Prostate gland (tissue), 2 donors: ENCODE data around the gene DST. TPM values are rescaled to one million over a fixed set of nuclear protein-coding genes. Genes with fewer than 3 reads are reported as not detected.
"Not testable (repeated sequence)": the region's sequence is repeated elsewhere in the genome, so short reads cannot be mapped to it uniquely, and the experiment has no call there.

Source experiments
- DNase-seq: peaks from one replicate; pipeline ENCODE4 v3.0.0-alpha.2; 2019; ENCODE audit warnings: low spot score
- H3K27ac ChIP-seq, 2 donors: fragments of 200-600 bp; sonication (generic); 2 replicates each; pipeline ENCODE4 v1.5.1; 2017 to 2019
- H3K27me3 ChIP-seq: fragments of 200-600 bp; sonication (generic); replicated peaks from 2 replicates; pipeline ENCODE4 v1.5.1; 2019; ENCODE audit not compliant: insufficient read depth
- H3K36me3 ChIP-seq, 2 donors: fragments of 200-600 bp; sonication (generic); 1 replicate in 1 of 2; 2 replicates in 1 of 2; pipeline versions ENCODE4 v1.5.1 to v1.8.1; 2017 to 2019
- H3K4me1 ChIP-seq: fragments of 200-600 bp; sonication (generic); replicated peaks from 2 replicates; pipeline ENCODE4 v1.5.1; 2019
- H3K4me3 ChIP-seq, 2 donors: fragments of 200-600 bp; sonication (generic); 2 replicates each; pipeline ENCODE4 v1.5.1; 2017 to 2019
- H3K9me3 ChIP-seq: fragments of 200-600 bp; sonication (generic); 2 replicates; pipeline ENCODE4 v1.5.1; 2017
- CTCF ChIP-seq, 4 experiments: fragments of 200-600 bp in 2 of 4; fragments of 450-650 bp in 2 of 4; sonication (generic) in 2 of 4; IDR thresholded peaks; 1 replicate in 3 of 4; 2 replicates in 1 of 4; pipeline ENCODE4 v1.5.1; 2016 to 2019; ENCODE audit warnings: antibody characterized with exemption in 4 of 4, mild to moderate bottlenecking in 2 of 4, moderate library complexity in 2 of 4
- POLR2A ChIP-seq: fragments of 450-650 bp; IDR thresholded peaks from one replicate; pipeline ENCODE4 v1.6.1; 2016; ENCODE audit warnings: antibody characterized with exemption, mild to moderate bottlenecking
- POLR2AphosphoS5 ChIP-seq: sonication (generic); formaldehyde crosslinking; IDR thresholded peaks from one replicate; pipeline ENCODE4 v1.6.1; 2017; ENCODE audit warnings: antibody characterized with exemption
- WGBS: methylation state at CpG from one replicate; pipeline ENCODE4 v1.1.5; 2018; 5-methylcytosine and 5-hydroxymethylcytosine counted together
- intact Hi-C: fragments of 100-400 bp; cut with DNase I; formaldehyde crosslinking; loops from one replicate; pipeline ENCODE4 v1.14.2; 2022
- total RNA-seq, 2 donors: library from RNA; depleted of rRNA; stranded (reverse); fragments of >200 nt; gene quantifications; one replicate each; pipeline ENCODE4 v1.1.0, GENCODE V29; 2016

DST gene
- total RNA-seq, 2 donors from 2014 or later: 131 to 242 TPM

GRCh38 chr6:56667336-56667735 is 24.6 kb upstream of the DST start:
- DNase-seq: no peak
- Histone ChIP-seq H3K36me3 (no peaks in the 10 kb centered on the region), H3K27me3 (no peaks in the 10 kb centered on the region), H3K4me3 (no peak overlapping the region), H3K27ac (no peak overlapping the region), H3K9me3 (no peaks in the 10 kb centered on the region), H3K4me1 (no peaks in the 10 kb centered on the region)
- WGBS: 38% methylated on average over 3 of the region's 3 CpGs
- intact Hi-C loops: no loop called here
- TF ChIP-seq POLR2AphosphoS5 (no peak), CTCF (IDR thresholded peaks at IDR 0.05) (no peak), POLR2A (no peak)

- intact Hi-C loops: no loop called here
- no peaks in the 10 kb centered on the region for H3K9me3 ChIP-seq
- 31% methylated on average over 1 of the region's 1 CpG for WGBS
- no peak overlapping the region for H3K4me3 ChIP-seq
- H3K27me3 ChIP-seq: no peaks in the 10 kb centered on the region
- H3K36me3 ChIP-seq: no peaks in the 10 kb centered on the region
- DNase-seq: peak; percentile 42
- H3K4me1 ChIP-seq: no peaks in the 10 kb centered on the region
- no peak for TF ChIP-seq CTCF (IDR thresholded peaks at IDR 0.05)
- no peak for TF ChIP-seq POLR2A
- peak; percentile 60 for TF ChIP-seq POLR2AphosphoS5
- H3K27ac ChIP-seq: peak overlapping the region; percentile 34 to 40
These were observed 21.3 kb upstream of the DST start for GRCh38 chr6:56664029-56664428.

- intact Hi-C loops: no loop called here
- 41% methylated on average over 3 of the region's 3 CpGs for WGBS
These were observed 20.7 kb upstream of the DST start for GRCh38 chr6:56663344-56663743.

GRCh38 chr6:56661338-56661737 is 18.6 kb upstream of the DST start:
- intact Hi-C loops, H3K27ac ChIP-seq: not testable (repeated sequence)
- 72% methylated on average over 3 of the region's 3 CpGs for WGBS

More at GRCh38 chr6:56663344-56663743, 20.7 kb upstream of the DST start:
- no peak for TF ChIP-seq POLR2A
- TF ChIP-seq POLR2AphosphoS5: no peak
- no peak for TF ChIP-seq CTCF (IDR thresholded peaks at IDR 0.05)
- Histone ChIP-seq H3K4me3 (no peak overlapping the region), H3K4me1 (no peaks in the 10 kb centered on the region), H3K9me3 (no peaks in the 10 kb centered on the region), H3K27ac (no peak overlapping the region), H3K27me3 (no peaks in the 10 kb centered on the region), H3K36me3 (no peaks in the 10 kb centered on the region)
- DNase-seq: no peak

GRCh38 chr6:56660381-56660730 is 17.7 kb upstream of the DST start:
- no peak overlapping the region for H3K4me3 ChIP-seq
- 50% methylated on average over 3 of the region's 3 CpGs for WGBS
- no peaks in the 10 kb centered on the region for H3K36me3 ChIP-seq
- peak overlapping the region; percentile 19 to 41 for H3K27ac ChIP-seq
- TF ChIP-seq POLR2AphosphoS5 (peak; percentile 30), CTCF (IDR thresholded peaks at IDR 0.05) (no peak)
- DNase-seq: no peak
- H3K9me3 ChIP-seq: no peaks in the 10 kb centered on the region
- no peaks in the 10 kb centered on the region for H3K27me3 ChIP-seq
- intact Hi-C loops: no loop called here
- no peaks in the 10 kb centered on the region for H3K4me1 ChIP-seq

More at GRCh38 chr6:56661338-56661737, 18.6 kb upstream of the DST start:
- not testable (repeated sequence) for H3K27me3 ChIP-seq, H3K36me3 ChIP-seq, H3K4me1 ChIP-seq, DNase-seq, H3K4me3 ChIP-seq, H3K9me3 ChIP-seq
